Right atrium auricular region (tissue), 2 donors: Measurements from ENCODE around the gene TEX12. TPM values are rescaled to one million over a fixed set of nuclear protein-coding genes. Genes with fewer than 3 reads are reported as not detected.

ENCODE experiments used
- DNase-seq: peaks from one replicate; pipeline ENCODE4 v3.0.0-alpha.2; 2019; ENCODE audit warnings: low spot score
- H3K27ac ChIP-seq, 2 donors: fragments of 200-600 bp; sonication (generic); 1 replicate in 1 of 2; 2 replicates in 1 of 2; pipeline ENCODE4 v1.5.1; 2016 to 2019
- H3K27me3 ChIP-seq, 2 donors: fragments of 200-600 bp; sonication (generic); one replicate each; pipeline versions ENCODE4 v1.5.1 to v1.6.0; 2017 to 2019
- H3K36me3 ChIP-seq: fragments of 200-600 bp; sonication (generic); one replicate; pipeline ENCODE4 v1.5.1; 2016
- H3K4me1 ChIP-seq, 2 donors: fragments of 200-600 bp; sonication (generic); one replicate each; pipeline versions ENCODE4 v1.5.1 to v1.6.0; 2017 to 2019
- H3K4me3 ChIP-seq, 2 donors: fragments of 200-600 bp; sonication (generic); 1 replicate in 1 of 2; 2 replicates in 1 of 2; pipeline ENCODE4 v1.5.1; 2017 to 2019; ENCODE audit warnings: mild to moderate bottlenecking in 1 of 2, moderate library complexity in 1 of 2
- H3K9me3 ChIP-seq, 2 donors: fragments of 200-600 bp; sonication (generic); one replicate each; pipeline ENCODE4 v1.5.1; 2019
- CTCF ChIP-seq, 2 donors: fragments of 200-600 bp; sonication (generic); IDR thresholded peaks; one replicate each; pipeline ENCODE4 v1.5.1; 2019; ENCODE audit warnings: antibody characterized with exemption in 2 of 2
- total RNA-seq, 2 donors: library from RNA; depleted of rRNA; stranded (reverse); fragments of >200 nt; gene quantifications; one replicate each; pipeline ENCODE4 v1.1.0, GENCODE V29; 2016

Gene TEX12
- total RNA-seq, 2 donors from 2014 or later = not detected

DNA sequence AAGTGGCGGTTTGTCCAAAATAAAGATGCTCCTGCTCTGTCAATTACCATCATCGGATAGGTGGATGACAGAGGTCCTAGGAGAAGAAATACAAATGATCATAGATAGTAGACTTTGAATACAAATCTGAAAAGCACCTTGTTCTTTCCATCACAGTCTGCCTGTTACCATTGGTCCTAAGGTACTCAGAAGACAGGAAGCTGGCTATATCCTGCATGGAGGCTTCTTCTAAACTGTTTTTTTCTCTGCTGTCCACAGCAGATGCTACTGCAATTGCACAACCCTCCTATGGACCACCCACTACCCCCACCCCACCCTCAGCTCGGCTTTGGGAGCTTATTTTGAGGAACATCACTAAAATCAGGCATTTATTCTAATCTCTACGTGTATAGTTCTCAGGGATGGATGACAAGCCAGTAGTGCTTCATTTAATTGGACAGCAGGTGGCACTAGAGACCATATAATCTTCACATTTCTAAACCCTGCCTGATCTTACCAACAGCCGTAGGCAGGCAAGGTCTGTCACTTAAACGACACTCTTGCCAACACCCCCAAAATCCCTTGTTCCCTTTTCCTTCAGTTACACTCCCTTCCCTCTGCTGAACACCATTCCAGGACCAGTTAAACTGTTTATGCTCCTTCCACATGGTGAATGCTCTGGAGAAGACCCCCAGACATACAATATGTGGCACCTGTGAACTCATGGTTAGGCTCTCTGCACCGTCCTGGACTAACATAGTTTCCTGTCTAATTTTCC, 52.5 kb downstream of the TEX12 start:
- Histone ChIP-seq H3K36me3 (peaks cover 25% of the 10 kb centered on the region), H3K27me3 (no peaks in the 10 kb centered on the region), H3K4me1 (no peaks in the 10 kb centered on the region), H3K9me3 (no peaks in the 10 kb centered on the region), H3K27ac (no peak overlapping the region), H3K4me3 (no peak overlapping the region)
- TF ChIP-seq CTCF (IDR thresholded peaks at IDR 0.05) = peak; percentile 50 to 86
- no peak for DNase-seq

GRCh38 chr11:112221274-112221835, 54.2 kb downstream of the TEX12 start:
- TF ChIP-seq CTCF (IDR thresholded peaks at IDR 0.05) = no peak
- Histone ChIP-seq H3K36me3 (peaks cover 20% of the 10 kb centered on the region), H3K4me3 (no peak overlapping the region), H3K27me3 (no peaks in the 10 kb centered on the region), H3K9me3 (no peaks in the 10 kb centered on the region), H3K4me1 (no peaks in the 10 kb centered on the region), H3K27ac (no peak overlapping the region)
- DNase-seq = no peak

Other genes with a start within 250 kb of the TEX12 start
- 1 to 10 TPM; 1.5 to 8.3 TPM for gene C11orf52, start 248.5 kb upstream of the TEX12 start, total RNA-seq
- 10 to 100 TPM; 25.7 to 50.9 TPM for gene DIXDC1, start 230.0 kb upstream of the TEX12 start, total RNA-seq
- 10 to 100 TPM; 58.5 to 98.1 TPM for gene DLAT, start 142.0 kb upstream of the TEX12 start, total RNA-seq
- gene PIH1D2, start 93.4 kb upstream of the TEX12 start, total RNA-seq = 1 to 10 TPM; 1.2 to 1.7 TPM
- gene NKAPD1, start 93.1 kb upstream of the TEX12 start, total RNA-seq = 1 to 10 TPM; 4.4 to 7.0 TPM
- gene TIMM8B, start 80.6 kb upstream of the TEX12 start, total RNA-seq = 10 to 100 TPM; 54.3 to 61.4 TPM
- gene SDHD, start 80.5 kb upstream of the TEX12 start, total RNA-seq = 100 to 1,000 TPM; 113 to 166 TPM
- 10 to 100 TPM; 11.1 to 17.0 TPM for gene IL18, start 3.3 kb upstream of the TEX12 start, total RNA-seq
- gene BCO2, start 8.1 kb downstream of the TEX12 start, total RNA-seq = 10 to 100 TPM; 40.6 to 44.7 TPM
- gene PTS, start 59.1 kb downstream of the TEX12 start, total RNA-seq = 10 to 100 TPM; 18.1 to 19.5 TPM
- not detected for gene PLET1, start 93.5 kb downstream of the TEX12 start, total RNA-seq